GM08714 (cell line): Measurements from ENCODE around the gene REST.
"Not testable (repeated sequence)": the region's sequence is repeated elsewhere in the genome, so short reads cannot be mapped to it uniquely, and the experiment has no call there.

Source experiments
- H3K4me3 ChIP-seq: fragments of 200-500 bp; sonication (Bioruptor generic); 2 replicates; pipeline ENCODE4 v1.5.1; 2014; ENCODE audit warnings: mild to moderate bottlenecking, low read length, inconsistent platforms
- ZNF274 ChIP-seq: IDR thresholded peaks from 2 replicates; pipeline ENCODE4 v1.6.1; 2012; ENCODE audit warnings: mild to moderate bottlenecking, low read depth, low read length

The REST gene

GRCh38 chr4:56907489-56908205, at the start of gene REST:
REST (plus strand) TSS chr4:56907900; CDS start chr4:56910639, 2,739 bp downstream.
- peak within 1 kb of the TSS; percentile 87 for H3K4me3 ChIP-seq
- TF ChIP-seq ZNF274, result no peak

GRCh38 chr4:56859841-56860240, 47.9 kb upstream of the REST start:
- TF ChIP-seq ZNF274, result no peak
- H3K4me3 ChIP-seq, result no peak overlapping the region

GRCh38 chr4:56860781-56861180, 46.9 kb upstream of the REST start:
- TF ChIP-seq ZNF274, result no peak
- no peak overlapping the region for H3K4me3 ChIP-seq

- TF ChIP-seq ZNF274, result no peak
- no peak overlapping the region for H3K4me3 ChIP-seq
Measured at GRCh38 chr4:56861360-56861759, 46.3 kb upstream of the REST start.

- no peak overlapping the region for H3K4me3 ChIP-seq
- no peak for TF ChIP-seq ZNF274
Measured at GRCh38 chr4:56863441-56864139, 44.1 kb upstream of the REST start.

- H3K4me3 ChIP-seq, result no peak overlapping the region
- no peak for TF ChIP-seq ZNF274
Measured at GRCh38 chr4:56870946-56871345, 36.8 kb upstream of the REST start.

GRCh38 chr4:56871371-56871866, 36.3 kb upstream of the REST start:
- TF ChIP-seq ZNF274, result no peak
- H3K4me3 ChIP-seq, result no peak overlapping the region

GRCh38 chr4:56874166-56874565, 33.5 kb upstream of the REST start:
- no peak for TF ChIP-seq ZNF274
- no peak overlapping the region for H3K4me3 ChIP-seq

GRCh38 chr4:56874923-56875322, 32.8 kb upstream of the REST start:
- TF ChIP-seq ZNF274, result no peak
- H3K4me3 ChIP-seq, result no peak overlapping the region

- H3K4me3 ChIP-seq, result no peak overlapping the region
- TF ChIP-seq ZNF274, result no peak
Measured at GRCh38 chr4:56876264-56876663, 31.4 kb upstream of the REST start.

- no peak for TF ChIP-seq ZNF274
Measured at GRCh38 chr4:56879996-56880395, 27.7 kb upstream of the REST start.

GRCh38 chr4:56880572-56880971, 27.1 kb upstream of the REST start:
- no peak for TF ChIP-seq ZNF274
- H3K4me3 ChIP-seq, result no peak overlapping the region

More at GRCh38 chr4:56879996-56880395, 27.7 kb upstream of the REST start:
- H3K4me3 ChIP-seq, result no peak overlapping the region

- not testable (repeated sequence) for H3K4me3 ChIP-seq
Measured at GRCh38 chr4:56884511-56884910, 23.2 kb upstream of the REST start.

GRCh38 chr4:56892691-56893090, 15.0 kb upstream of the REST start:
- TF ChIP-seq ZNF274, result no peak

GRCh38 chr4:56897842-56898241, 9.9 kb upstream of the REST start:
- H3K4me3 ChIP-seq, result not testable (repeated sequence)

More at GRCh38 chr4:56892691-56893090, 15.0 kb upstream of the REST start:
- no peak overlapping the region for H3K4me3 ChIP-seq

- H3K4me3 ChIP-seq, result not testable (repeated sequence)
Measured at GRCh38 chr4:56900186-56900585, 7.5 kb upstream of the REST start.
